Mammary epithelial cell (primary cell): ENCODE data around the gene NUP153.
A peak's percentile ranks its signal among the peaks of the same experiment; 100 is the strongest.

Experiments
- EZH2 ChIP-seq: IDR thresholded peaks from 2 replicates; pipeline ENCODE4 v1.6.1; 2012; ENCODE audit warnings: low read length, inconsistent platforms, borderline replicate concordance
- TF ChIP-seq, protein P1 (sequence below), 2 donors: IDR thresholded peaks in 1 of 2; conservative IDR thresholded peaks in 1 of 2; 2 replicates each; pipeline ENCODE4 v1.5.1; 2011 to 2012; ENCODE audit warnings: inconsistent platforms in 2 of 2, low read length in 2 of 2, mild to moderate bottlenecking in 2 of 2, control low read depth in 1 of 2, low read depth in 1 of 2; ENCODE audit not compliant: insufficient read depth in 1 of 2; ENCODE audit errors: extremely low read depth in 1 of 2

DNA sequence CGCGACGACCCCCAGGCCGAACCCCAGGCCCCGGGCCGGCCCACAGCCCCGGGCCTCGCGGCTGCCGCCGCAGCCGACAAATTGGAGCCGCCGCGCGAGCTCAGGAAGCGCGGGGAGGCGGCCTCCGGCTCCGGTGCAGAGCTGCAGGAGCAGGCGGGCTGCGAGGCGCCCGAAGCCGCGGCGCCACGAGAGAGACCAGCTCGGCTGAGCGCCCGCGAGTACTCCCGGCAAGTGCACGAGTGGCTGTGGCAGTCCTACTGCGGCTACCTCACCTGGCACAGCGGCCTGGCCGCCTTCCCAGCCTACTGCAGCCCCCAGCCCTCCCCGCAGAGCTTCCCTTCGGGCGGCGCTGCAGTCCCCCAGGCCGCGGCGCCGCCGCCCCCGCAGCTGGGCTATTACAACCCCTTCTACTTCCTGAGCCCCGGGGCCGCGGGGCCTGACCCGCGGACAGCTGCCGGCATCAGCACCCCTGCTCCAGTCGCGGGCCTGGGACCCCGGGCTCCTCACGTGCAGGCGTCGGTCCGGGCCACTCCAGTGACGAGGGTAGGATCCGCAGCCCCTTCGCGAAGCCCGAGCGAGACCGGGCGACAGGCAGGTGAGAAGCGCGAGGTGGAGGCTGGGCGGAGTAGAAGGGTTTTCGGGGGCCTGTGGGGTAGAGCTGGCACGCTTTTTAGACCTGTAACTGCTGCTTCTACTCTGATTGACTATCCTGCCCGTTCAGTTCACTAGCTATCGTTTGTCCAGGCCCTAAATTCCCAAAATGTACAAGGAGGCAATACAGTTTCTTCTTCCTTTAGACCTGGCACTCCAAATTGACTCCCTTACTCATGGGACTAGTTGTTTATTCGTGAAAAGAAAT, 106.0 kb downstream of the NUP153 start:
- TF ChIP-seq, protein P1, sequence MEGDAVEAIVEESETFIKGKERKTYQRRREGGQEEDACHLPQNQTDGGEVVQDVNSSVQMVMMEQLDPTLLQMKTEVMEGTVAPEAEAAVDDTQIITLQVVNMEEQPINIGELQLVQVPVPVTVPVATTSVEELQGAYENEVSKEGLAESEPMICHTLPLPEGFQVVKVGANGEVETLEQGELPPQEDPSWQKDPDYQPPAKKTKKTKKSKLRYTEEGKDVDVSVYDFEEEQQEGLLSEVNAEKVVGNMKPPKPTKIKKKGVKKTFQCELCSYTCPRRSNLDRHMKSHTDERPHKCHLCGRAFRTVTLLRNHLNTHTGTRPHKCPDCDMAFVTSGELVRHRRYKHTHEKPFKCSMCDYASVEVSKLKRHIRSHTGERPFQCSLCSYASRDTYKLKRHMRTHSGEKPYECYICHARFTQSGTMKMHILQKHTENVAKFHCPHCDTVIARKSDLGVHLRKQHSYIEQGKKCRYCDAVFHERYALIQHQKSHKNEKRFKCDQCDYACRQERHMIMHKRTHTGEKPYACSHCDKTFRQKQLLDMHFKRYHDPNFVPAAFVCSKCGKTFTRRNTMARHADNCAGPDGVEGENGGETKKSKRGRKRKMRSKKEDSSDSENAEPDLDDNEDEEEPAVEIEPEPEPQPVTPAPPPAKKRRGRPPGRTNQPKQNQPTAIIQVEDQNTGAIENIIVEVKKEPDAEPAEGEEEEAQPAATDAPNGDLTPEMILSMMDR (conservative IDR thresholded peaks at IDR 0.05 in 1 of 2, IDR thresholded peaks at IDR 0.05 in 1 of 2; ENCODE audit: extremely low read depth in 1 of 2, insufficient read depth in 1 of 2, low read depth in 1 of 2, low read length in 2 of 2) = peak in 1 of 2 donors; percentile 15
- no peak for TF ChIP-seq EZH2
